Smooth muscle cell (in vitro differentiated cells): ENCODE results near the gene HSP90AB1. TPM values are rescaled to one million over a fixed set of nuclear protein-coding genes. Genes with fewer than 3 reads are reported as not detected.

Experiments
- DNase-seq: peaks from one replicate; lab custom pipeline; 2025; ENCODE audit not compliant: unreplicated experiment; lab: John Stamatoyannopoulos, UW
- H2AFZ ChIP-seq: fragments of 200-600 bp; sonication (generic); 2 replicates; pipeline ENCODE4 v1.6.0; 2016; ENCODE audit warnings: antibody characterized with exemption, low read depth, mild to moderate bottlenecking
- H3F3A ChIP-seq: fragments of 200-600 bp; sonication (generic); 2 replicates; pipeline ENCODE4 v1.6.0; 2017; ENCODE audit warnings: antibody characterized with exemption, low read depth
- H3K27ac ChIP-seq: fragments of 200-600 bp; sonication (generic); 2 replicates; pipeline ENCODE4 v1.5.1; 2016; ENCODE audit warnings: low read depth, mild to moderate bottlenecking
- H3K27me3 ChIP-seq: fragments of 200-600 bp; sonication (generic); 2 replicates; pipeline ENCODE4 v1.6.1; 2016; ENCODE audit warnings: low read depth, mild to moderate bottlenecking
- H3K36me3 ChIP-seq: fragments of 200-600 bp; sonication (generic); 2 replicates; pipeline ENCODE4 v1.5.1; 2016; ENCODE audit warnings: low read depth
- H3K4me1 ChIP-seq: fragments of 200-600 bp; sonication (generic); 2 replicates; pipeline ENCODE4 v1.5.1; 2016; ENCODE audit warnings: low read depth
- H3K4me2 ChIP-seq: fragments of 200-600 bp; sonication (generic); 2 replicates; pipeline ENCODE4 v1.6.0; 2016; ENCODE audit warnings: mild to moderate bottlenecking
- H3K4me3 ChIP-seq: fragments of 200-600 bp; sonication (generic); 2 replicates; pipeline ENCODE4 v1.5.1; 2016; ENCODE audit warnings: mild to moderate bottlenecking
- H3K79me2 ChIP-seq: fragments of 200-600 bp; sonication (generic); 2 replicates; pipeline ENCODE4 v1.6.0; 2016; ENCODE audit warnings: low read depth, mild to moderate bottlenecking
- H3K9ac ChIP-seq: fragments of 200-600 bp; sonication (generic); 2 replicates; pipeline ENCODE4 v1.6.0; 2016; ENCODE audit warnings: low read depth
- H3K9me3 ChIP-seq: fragments of 200-600 bp; sonication (generic); replicated peaks from 2 replicates; pipeline ENCODE4 v1.5.1; 2016; ENCODE audit warnings: low read depth
- H4K20me1 ChIP-seq: fragments of 200-600 bp; sonication (generic); 2 replicates; pipeline ENCODE4 v1.6.0; 2016; ENCODE audit warnings: low read depth
- WGBS: methylation state at CpG from one replicate; pipeline ENCODE4 v1.1.7; 2016; ENCODE audit warnings: low lambda C conversion rate; 5-methylcytosine and 5-hydroxymethylcytosine counted together
- polyA plus RNA-seq: library from polyadenylated mRNA; unstranded; fragments of >200 nt; fragmentation: Nextera tagmentation; extraction: Ambion mirVana; gene quantifications from 2 replicates; pipeline ENCODE4 v1.2.1, GENCODE V29; 2016
- total RNA-seq: library from RNA; depleted of rRNA; stranded (reverse); fragments of >200 nt; gene quantifications from 2 replicates; pipeline ENCODE4 v1.2.3, GENCODE V29; 2014
- TF ChIP-seq, protein P1 (sequence below): fragments of 200-600 bp; sonication (generic); IDR thresholded peaks from 2 replicates; pipeline ENCODE4 v1.5.1; 2017; ENCODE audit warnings: borderline replicate concordance, mild to moderate bottlenecking, antibody characterized with exemption; ENCODE audit not compliant: insufficient read depth, poor library complexity, severe bottlenecking

Gene HSP90AB1
- total and polyA plus RNA-seq, 2 experiments from 2014 or later = 408 to 736 TPM

DNA sequence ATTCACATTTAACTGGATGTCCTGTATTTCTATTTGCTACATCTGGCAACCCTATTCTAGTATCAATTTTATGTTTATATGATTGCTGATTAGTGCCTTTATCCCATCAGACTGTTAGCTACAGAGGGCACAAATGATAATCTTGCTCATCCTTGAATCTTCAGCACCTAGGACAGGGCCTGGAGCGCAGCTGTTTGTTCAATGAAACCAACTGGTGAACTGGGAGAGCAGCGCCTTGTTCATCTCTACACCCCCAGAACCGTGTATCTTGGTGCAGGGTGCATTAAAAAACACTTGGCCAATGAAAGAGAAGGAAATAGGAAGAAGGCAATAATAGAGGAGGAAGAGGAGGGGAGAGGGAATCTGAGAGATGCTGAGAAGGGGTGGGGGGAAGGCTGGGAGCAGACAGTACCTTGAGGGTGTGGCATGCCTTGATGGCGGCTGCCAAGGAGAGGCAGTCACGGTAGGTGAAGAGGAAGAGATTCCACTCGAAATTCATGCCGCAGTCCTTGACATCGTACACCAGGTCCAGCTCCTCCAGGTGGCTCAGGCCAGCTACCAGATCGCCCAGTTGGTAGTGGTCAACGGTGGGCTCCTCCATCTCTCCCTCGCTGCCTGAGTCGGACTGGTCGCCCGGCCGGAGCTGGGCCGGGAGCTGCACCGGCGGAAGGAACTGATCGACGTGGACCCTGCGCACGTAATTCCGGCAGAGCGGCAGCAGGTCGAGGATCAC, 38.8 kb downstream of the HSP90AB1 start:
- Histone ChIP-seq H4K20me1 (no peaks in the 10 kb centered on the region), H3K79me2 (no peaks in the 10 kb centered on the region), H3K27me3 (peaks cover 70% of the 10 kb centered on the region), H3K27ac (no peak overlapping the region), H3K9ac (no peak overlapping the region), H3F3A (no peaks in the 10 kb centered on the region), H2AFZ (no peak overlapping the region), H3K4me1 (no peaks in the 10 kb centered on the region), H3K9me3 (no peaks in the 10 kb centered on the region), H3K4me3 (no peak overlapping the region), H3K4me2 (no peak overlapping the region), H3K36me3 (no peaks in the 10 kb centered on the region)
- 78% methylated on average over 25 of the region's 25 CpGs for WGBS
- TF ChIP-seq, protein P1, sequence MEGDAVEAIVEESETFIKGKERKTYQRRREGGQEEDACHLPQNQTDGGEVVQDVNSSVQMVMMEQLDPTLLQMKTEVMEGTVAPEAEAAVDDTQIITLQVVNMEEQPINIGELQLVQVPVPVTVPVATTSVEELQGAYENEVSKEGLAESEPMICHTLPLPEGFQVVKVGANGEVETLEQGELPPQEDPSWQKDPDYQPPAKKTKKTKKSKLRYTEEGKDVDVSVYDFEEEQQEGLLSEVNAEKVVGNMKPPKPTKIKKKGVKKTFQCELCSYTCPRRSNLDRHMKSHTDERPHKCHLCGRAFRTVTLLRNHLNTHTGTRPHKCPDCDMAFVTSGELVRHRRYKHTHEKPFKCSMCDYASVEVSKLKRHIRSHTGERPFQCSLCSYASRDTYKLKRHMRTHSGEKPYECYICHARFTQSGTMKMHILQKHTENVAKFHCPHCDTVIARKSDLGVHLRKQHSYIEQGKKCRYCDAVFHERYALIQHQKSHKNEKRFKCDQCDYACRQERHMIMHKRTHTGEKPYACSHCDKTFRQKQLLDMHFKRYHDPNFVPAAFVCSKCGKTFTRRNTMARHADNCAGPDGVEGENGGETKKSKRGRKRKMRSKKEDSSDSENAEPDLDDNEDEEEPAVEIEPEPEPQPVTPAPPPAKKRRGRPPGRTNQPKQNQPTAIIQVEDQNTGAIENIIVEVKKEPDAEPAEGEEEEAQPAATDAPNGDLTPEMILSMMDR = no peak
- no peak for DNase-seq

DNA sequence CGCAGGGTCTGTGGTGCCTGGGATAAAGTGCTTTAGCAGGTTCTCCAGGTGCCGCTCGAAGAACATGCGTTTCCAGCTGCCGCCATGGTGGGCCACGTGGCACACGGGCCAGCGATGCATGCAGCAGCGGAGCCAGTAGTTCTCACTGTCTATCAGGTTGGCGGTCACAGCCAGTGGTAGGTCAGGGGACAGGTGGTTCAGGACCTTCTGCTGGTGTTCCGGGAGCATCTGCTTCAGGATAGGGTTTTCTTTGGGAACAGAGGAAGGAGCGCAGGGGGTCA, 39.3 kb downstream of the HSP90AB1 start:
- Histone ChIP-seq H2AFZ (no peak overlapping the region), H3K4me1 (no peaks in the 10 kb centered on the region), H3K9ac (no peak overlapping the region), H3K27ac (no peak overlapping the region), H3K79me2 (no peaks in the 10 kb centered on the region), H4K20me1 (no peaks in the 10 kb centered on the region), H3K9me3 (no peaks in the 10 kb centered on the region), H3K36me3 (no peaks in the 10 kb centered on the region), H3K4me2 (no peak overlapping the region), H3F3A (no peaks in the 10 kb centered on the region), H3K4me3 (no peak overlapping the region), H3K27me3 (peaks cover 70% of the 10 kb centered on the region)
- TF ChIP-seq, protein P1 = no peak
- no peak for DNase-seq
- WGBS = 92% methylated on average over 12 of the region's 12 CpGs

DNA sequence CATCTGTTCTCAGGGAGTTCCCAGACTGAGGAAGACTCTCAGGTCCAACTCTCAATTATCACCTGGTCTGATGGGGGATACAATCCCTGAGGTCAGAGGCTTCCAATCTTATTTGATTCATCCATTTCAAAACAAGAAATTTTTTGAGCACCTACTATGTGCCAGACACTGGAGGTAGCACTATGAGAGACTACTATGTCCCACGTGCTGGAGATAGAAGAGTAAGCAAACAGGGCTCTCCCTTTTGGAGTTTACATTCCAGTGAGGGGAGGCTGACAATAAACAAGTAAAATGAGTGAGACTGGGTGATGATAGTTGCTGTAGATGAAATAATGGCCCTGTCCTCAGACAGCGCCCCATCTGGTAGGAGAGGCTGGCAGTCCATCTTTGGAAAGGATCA, 39.8 kb downstream of the HSP90AB1 start:
- Histone ChIP-seq H3K9ac (no peak overlapping the region), H3F3A (no peaks in the 10 kb centered on the region), H3K27me3 (peaks cover 73% of the 10 kb centered on the region), H3K4me1 (no peaks in the 10 kb centered on the region), H3K36me3 (no peaks in the 10 kb centered on the region), H2AFZ (no peak overlapping the region), H3K79me2 (no peaks in the 10 kb centered on the region), H3K9me3 (no peaks in the 10 kb centered on the region), H4K20me1 (no peaks in the 10 kb centered on the region), H3K27ac (no peak overlapping the region), H3K4me3 (no peak overlapping the region), H3K4me2 (no peak overlapping the region)
- TF ChIP-seq, protein P1 = no peak
- WGBS = 35% methylated on average over 2 of the region's 2 CpGs
- no peak for DNase-seq

DNA sequence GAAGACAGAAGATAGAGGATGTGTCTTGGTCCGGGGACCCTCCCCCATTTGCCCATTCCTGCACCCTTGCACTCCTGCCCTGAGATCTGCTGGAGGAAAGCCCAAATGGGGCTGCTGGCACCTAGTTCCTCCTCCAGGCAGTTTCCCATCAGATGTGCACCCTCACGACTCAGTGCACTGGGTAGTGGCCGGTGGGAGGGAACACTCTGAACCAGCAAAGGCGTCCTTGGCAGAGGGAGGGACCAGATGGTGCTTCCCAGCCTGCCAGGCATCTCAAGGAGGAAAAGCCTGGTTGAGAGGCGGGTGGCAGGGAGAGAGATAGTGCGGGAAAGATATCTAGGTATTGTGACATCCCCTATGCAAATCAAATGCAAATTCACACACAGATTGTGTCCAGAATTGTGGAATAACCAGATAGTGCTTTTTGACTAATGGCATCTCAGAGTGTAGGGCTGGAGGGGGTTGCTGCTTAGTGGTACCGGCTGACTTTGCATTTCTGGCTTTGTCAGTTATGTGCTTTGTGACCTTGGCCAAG, 42.9 kb downstream of the HSP90AB1 start:
- DNase-seq = no peak
- 75% methylated on average over 7 of the region's 7 CpGs for WGBS
- no peaks in the 10 kb centered on the region for H4K20me1 ChIP-seq
- H3K4me1 ChIP-seq = no peaks in the 10 kb centered on the region
- no peak overlapping the region for H2AFZ ChIP-seq
- H3K79me2 ChIP-seq = no peaks in the 10 kb centered on the region
- no peaks in the 10 kb centered on the region for H3K9me3 ChIP-seq
- no peak overlapping the region for H3K4me2 ChIP-seq
- no peaks in the 10 kb centered on the region for H3F3A ChIP-seq
- no peaks in the 10 kb centered on the region for H3K36me3 ChIP-seq
- TF ChIP-seq, protein P1 = no peak
- H3K9ac ChIP-seq = no peak overlapping the region
- H3K4me3 ChIP-seq = no peak overlapping the region
- peaks cover 79% of the 10 kb centered on the region for H3K27me3 ChIP-seq
- H3K27ac ChIP-seq = no peak overlapping the region
